ENCODE measurements around the gene ELOVL6. TPM values are rescaled to one million over a fixed set of nuclear protein-coding genes. Genes with fewer than 3 reads are reported as not detected.
A peak's percentile ranks its signal among the peaks of the same experiment; 100 is the strongest.

The ELOVL6 gene
- total and polyA plus RNA-seq, 9 of the 15 experiments (the other 6 are each of a cell fraction or from before 2014, with no cell fraction given) = 18.3 to 82.6 (median 46.0) TPM

GRCh38 chr4:110245577-110245976 lies 47.2 kb upstream of the ELOVL6 start:
- no peaks in the 10 kb centered on the region for H3K79me2 ChIP-seq (ENCODE audit: control insufficient read depth, insufficient read depth, low read length)
- 0 out of 2 replicates have a peak, but pooled peaks cover 2% of the 10 kb centered on the region for H3K9me3 ChIP-seq (replicated peaks; ENCODE audit: control insufficient read depth, insufficient read depth, low read depth, low read length)
- ChIA-PET CTCF (ENCODE audit: low intra/inter-chr PET ratio) (no interaction called here), POLR2A (no interaction called here)
- peak in 1 of 4 experiments; percentile 54 for DNase-seq (ENCODE audit: extremely low read depth in 1 of 4, low spot score in 3 of 4)
- no peaks in the 10 kb centered on the region; a peak in 1 of 5 replicates for H3K27me3 ChIP-seq (ENCODE audit: control insufficient read depth in 2 of 2, insufficient read depth in 2 of 2, low read length in 2 of 2)
- peak overlapping the region; percentile 32 for H3K4me2 ChIP-seq (ENCODE audit: insufficient read depth, low read length)
- H3K4me3 ChIP-seq = no peak overlapping the region
- H3K36me3 ChIP-seq (ENCODE audit: control insufficient read depth, insufficient read depth, low read length) = no peaks in the 10 kb centered on the region
- H3K4me1 ChIP-seq (replicated peaks in 1 of 2; ENCODE audit: control insufficient read depth in 2 of 2, insufficient read depth in 2 of 2, low read length in 2 of 2) = peaks cover 20 to 38% of the 10 kb centered on the region in 2 experiments
- no peak overlapping the region for H3K9ac ChIP-seq (ENCODE audit: insufficient read depth in 1 of 2, low read depth in 2 of 2, low read length in 2 of 2)
- H3K27ac ChIP-seq (ENCODE audit: extremely low read depth, low read depth, low read length) = no peak overlapping the region
- intact Hi-C loops (cut with micrococcal nuclease) = no loop called here
- FAIRE-seq = peak; percentile 64
- no peaks in the 10 kb centered on the region for H4K20me1 ChIP-seq (replicated peaks; ENCODE audit: control insufficient read depth, insufficient read depth, low read length)
- in situ Hi-C loops (cut with MboI) = no loop called here
- no TSS peak for BruUV-seq (replicated peaks)
- peak; percentile 69 for ATAC-seq
- WGBS (ENCODE audit: insufficient coverage, low coverage, missing lambda C conversion rate) = 2% methylated on average over 5 of the region's 5 CpGs
- H3K9me1 ChIP-seq (ENCODE audit: control insufficient read depth, insufficient read depth, low read length) = no peaks in the 10 kb centered on the region
- H2AFZ ChIP-seq (ENCODE audit: low read depth, low read length) = peak overlapping the region; percentile 83
- TF ChIP-seq ZBTB34 (CRISPR knock-in tag; IDR thresholded peaks at IDR 0.05) (no peak), FOSL1 (tag; conservative IDR thresholded peaks at IDR 0.05) (no peak), ZNF217 (CRISPR knock-in tag; IDR thresholded peaks at IDR 0.05) (no peak), STAT5A (IDR thresholded peaks at IDR 0.05; ENCODE audit: borderline replicate concordance, low read length) (no peak), NFIX (CRISPR knock-in tag; IDR thresholded peaks at IDR 0.05; ENCODE audit: low read depth) (no peak), CBX2 (IDR thresholded peaks at IDR 0.05; ENCODE audit: insufficient read depth, low read length, poor library complexity, severe bottlenecking) (no peak), RNF219 (CRISPR knock-in tag; IDR thresholded peaks at IDR 0.05) (no peak), ZNF592 (IDR thresholded peaks at IDR 0.05) (no peak), NEUROD1 (IDR thresholded peaks at IDR 0.05; ENCODE audit: borderline replicate concordance, low read depth, low read length, partially characterized antibody) (no peak), ZNF184 (CRISPR knock-in tag; IDR thresholded peaks at IDR 0.05) (no peak), MXD1 (CRISPR knock-in tag; IDR thresholded peaks at IDR 0.05; ENCODE audit: borderline replicate concordance, poor library complexity, severe bottlenecking) (no peak), ATF3 (IDR thresholded peaks at IDR 0.05) (peak; percentile 12; the same call in 1 of the 2 replicates), ATF3 (CRISPR knock-in tag; conservative IDR thresholded peaks at IDR 0.05) (no peak)
